Thyroid gland (tissue), 4 donors: Measurements from ENCODE around the gene SELP.
"Not testable (repeated sequence)": the region's sequence is repeated elsewhere in the genome, so short reads cannot be mapped to it uniquely, and the experiment has no call there.

Experiments
- CTCF ChIP-seq, 6 experiments: fragments of 200-600 bp in 3 of 6; fragments of 450-650 bp in 3 of 6; sonication (generic) in 3 of 6; IDR thresholded peaks; one replicate each; pipeline ENCODE4 v1.5.1; 2016 to 2019; ENCODE audit warnings: antibody characterized with exemption in 6 of 6, mild to moderate bottlenecking in 2 of 6, inconsistent platforms in 1 of 6, moderate library complexity in 1 of 6
- POLR2A ChIP-seq, 2 donors: fragments of 450-650 bp; IDR thresholded peaks; one replicate each; pipeline ENCODE4 v1.6.1; 2017; ENCODE audit warnings: antibody characterized with exemption in 2 of 2, mild to moderate bottlenecking in 2 of 2, moderate library complexity in 1 of 2

- not testable (repeated sequence) for TF ChIP-seq CTCF, POLR2A (IDR thresholded peaks at IDR 0.05)
Measured at GRCh38 chr1:169658777-169659176, 28.9 kb upstream of the SELP start.
